OCI-LY3 (cell line): ENCODE data around the gene PCDH15.

ENCODE experiments used
- EZH2phosphoT487 ChIP-seq: fragments of 200-600 bp; shearing (Covaris generic); IDR thresholded peaks from 2 replicates; pipeline ENCODE4 v1.6.1; 2018; ENCODE audit warnings: antibody characterized with exemption, mixed run types, low read depth
- TF ChIP-seq, protein P1 (sequence below): fragments of 200-600, 300-600 bp; sonication (generic); IDR thresholded peaks from 2 replicates; pipeline ENCODE4 v1.5.1; 2014; ENCODE audit warnings: antibody characterized with exemption, low read length, low read depth

DNA sequence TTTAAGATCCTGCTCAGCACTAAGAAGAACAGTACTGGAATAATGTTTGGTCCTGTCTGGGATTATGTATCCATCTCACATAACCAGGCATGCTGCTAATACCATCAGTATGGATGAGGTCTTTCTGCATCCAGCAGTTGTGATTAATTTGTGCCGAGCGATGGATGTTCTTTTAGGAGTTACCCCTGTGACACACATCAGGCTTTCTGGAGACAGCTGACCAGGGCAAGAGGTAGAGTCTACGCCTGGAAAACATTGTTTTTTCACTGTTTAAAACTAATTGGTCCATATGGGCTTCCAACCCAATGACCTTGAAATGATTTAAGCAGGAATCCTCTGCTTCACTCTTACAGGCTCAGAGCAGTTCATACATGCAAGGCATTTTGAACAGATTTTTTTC lies 603.0 kb downstream of the PCDH15 start:
- TF ChIP-seq, protein P1, sequence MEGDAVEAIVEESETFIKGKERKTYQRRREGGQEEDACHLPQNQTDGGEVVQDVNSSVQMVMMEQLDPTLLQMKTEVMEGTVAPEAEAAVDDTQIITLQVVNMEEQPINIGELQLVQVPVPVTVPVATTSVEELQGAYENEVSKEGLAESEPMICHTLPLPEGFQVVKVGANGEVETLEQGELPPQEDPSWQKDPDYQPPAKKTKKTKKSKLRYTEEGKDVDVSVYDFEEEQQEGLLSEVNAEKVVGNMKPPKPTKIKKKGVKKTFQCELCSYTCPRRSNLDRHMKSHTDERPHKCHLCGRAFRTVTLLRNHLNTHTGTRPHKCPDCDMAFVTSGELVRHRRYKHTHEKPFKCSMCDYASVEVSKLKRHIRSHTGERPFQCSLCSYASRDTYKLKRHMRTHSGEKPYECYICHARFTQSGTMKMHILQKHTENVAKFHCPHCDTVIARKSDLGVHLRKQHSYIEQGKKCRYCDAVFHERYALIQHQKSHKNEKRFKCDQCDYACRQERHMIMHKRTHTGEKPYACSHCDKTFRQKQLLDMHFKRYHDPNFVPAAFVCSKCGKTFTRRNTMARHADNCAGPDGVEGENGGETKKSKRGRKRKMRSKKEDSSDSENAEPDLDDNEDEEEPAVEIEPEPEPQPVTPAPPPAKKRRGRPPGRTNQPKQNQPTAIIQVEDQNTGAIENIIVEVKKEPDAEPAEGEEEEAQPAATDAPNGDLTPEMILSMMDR, result no peak
- no peak for TF ChIP-seq EZH2phosphoT487
